Cardiac muscle cell (in vitro differentiated cells and primary cell): ENCODE results near the gene TBC1D14. TPM values are rescaled to one million over a fixed set of nuclear protein-coding genes. Genes with fewer than 3 reads are reported as not detected.

Experiments used
- DNase-seq, 2 donors: peaks; one replicate each; pipeline versions ENCODE4 v3.0.0 to v3.0.0-alpha.2; 2010 to 2017; ENCODE audit warnings: low read depth in 1 of 2, low spot score in 1 of 2
- H3K27ac ChIP-seq: fragments of 200-600 bp; sonication (generic); 2 replicates; pipeline ENCODE4 v1.5.1; 2016
- H3K27me3 ChIP-seq: fragments of 200-600 bp; sonication (generic); 2 replicates; pipeline ENCODE4 v1.6.0; 2016; ENCODE audit warnings: control low read depth
- H3K36me3 ChIP-seq: fragments of 200-600 bp; sonication (generic); 2 replicates; pipeline ENCODE4 v1.5.1; 2016; ENCODE audit warnings: control low read depth
- H3K4me1 ChIP-seq: fragments of 200-600 bp; sonication (generic); 2 replicates; pipeline ENCODE4 v1.8.1; 2017; ENCODE audit warnings: low read depth, mild to moderate bottlenecking, mixed run types
- H3K4me3 ChIP-seq: fragments of 200-600 bp; sonication (generic); 2 replicates; pipeline ENCODE4 v1.5.1; 2016; ENCODE audit warnings: mild to moderate bottlenecking
- H3K9me3 ChIP-seq: fragments of 200-600 bp; sonication (generic); 2 replicates; pipeline ENCODE4 v1.5.1; 2017; ENCODE audit warnings: low read depth, mild to moderate bottlenecking, control low read depth
- polyA plus RNA-seq: library from polyadenylated mRNA; unstranded; fragments of >200 nt; fragmentation: Nextera tagmentation; extraction: Ambion mirVana; gene quantifications from 2 replicates; pipeline ENCODE4 v1.2.1, GENCODE V29; 2016
- total RNA-seq: library from RNA; depleted of rRNA; stranded (reverse); fragments of >200 nt; gene quantifications from 2 replicates; pipeline ENCODE4 v1.2.3, GENCODE V29; 2016
- TF ChIP-seq, protein P1 (sequence below): IDR thresholded peaks from 2 replicates; pipeline ENCODE4 v1.5.1; 2012; ENCODE audit warnings: low read depth, mild to moderate bottlenecking, low read length

Gene TBC1D14
- total and polyA plus RNA-seq, 2 experiments from 2014 or later, result 30.5 to 41.8 TPM

DNA sequence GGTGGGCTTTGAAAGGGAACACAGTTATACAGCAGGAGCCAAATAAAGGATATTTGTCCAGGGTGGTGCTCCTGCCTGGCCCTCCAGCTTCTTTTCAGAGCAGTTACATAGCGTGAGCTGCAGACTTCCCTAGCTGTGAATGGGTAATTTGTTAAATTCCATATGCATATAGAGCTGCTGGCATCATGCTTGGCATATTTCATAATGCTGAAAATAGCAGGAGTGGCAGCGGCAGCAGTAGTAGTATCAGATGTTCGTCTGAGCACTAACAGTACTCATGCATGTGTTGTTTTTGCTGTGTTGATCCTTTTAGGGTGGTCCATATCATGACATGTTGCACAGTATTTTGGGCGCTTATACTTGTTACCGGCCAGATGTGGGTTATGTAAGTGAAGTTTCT, 99.9 kb downstream of the TBC1D14 start:
- DNase-seq, result no peak
- no peaks in the 10 kb centered on the region for H3K9me3 ChIP-seq
- TF ChIP-seq, protein P1, sequence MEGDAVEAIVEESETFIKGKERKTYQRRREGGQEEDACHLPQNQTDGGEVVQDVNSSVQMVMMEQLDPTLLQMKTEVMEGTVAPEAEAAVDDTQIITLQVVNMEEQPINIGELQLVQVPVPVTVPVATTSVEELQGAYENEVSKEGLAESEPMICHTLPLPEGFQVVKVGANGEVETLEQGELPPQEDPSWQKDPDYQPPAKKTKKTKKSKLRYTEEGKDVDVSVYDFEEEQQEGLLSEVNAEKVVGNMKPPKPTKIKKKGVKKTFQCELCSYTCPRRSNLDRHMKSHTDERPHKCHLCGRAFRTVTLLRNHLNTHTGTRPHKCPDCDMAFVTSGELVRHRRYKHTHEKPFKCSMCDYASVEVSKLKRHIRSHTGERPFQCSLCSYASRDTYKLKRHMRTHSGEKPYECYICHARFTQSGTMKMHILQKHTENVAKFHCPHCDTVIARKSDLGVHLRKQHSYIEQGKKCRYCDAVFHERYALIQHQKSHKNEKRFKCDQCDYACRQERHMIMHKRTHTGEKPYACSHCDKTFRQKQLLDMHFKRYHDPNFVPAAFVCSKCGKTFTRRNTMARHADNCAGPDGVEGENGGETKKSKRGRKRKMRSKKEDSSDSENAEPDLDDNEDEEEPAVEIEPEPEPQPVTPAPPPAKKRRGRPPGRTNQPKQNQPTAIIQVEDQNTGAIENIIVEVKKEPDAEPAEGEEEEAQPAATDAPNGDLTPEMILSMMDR, result no peak
- H3K36me3 ChIP-seq, result peaks cover 17% of the 10 kb centered on the region
- H3K27me3 ChIP-seq, result no peaks in the 10 kb centered on the region
- H3K27ac ChIP-seq, result no peak overlapping the region
- no peak overlapping the region for H3K4me3 ChIP-seq
- peaks cover 9% of the 10 kb centered on the region for H3K4me1 ChIP-seq

- Histone ChIP-seq H3K9me3 (no peaks in the 10 kb centered on the region), H3K4me1 (no peaks in the 10 kb centered on the region), H3K27me3 (no peaks in the 10 kb centered on the region), H3K4me3 (no peak overlapping the region), H3K36me3 (peaks cover 20% of the 10 kb centered on the region), H3K27ac (no peak overlapping the region)
- TF ChIP-seq, protein P1, result no peak
- no peak for DNase-seq
Measured at GRCh38 chr4:7013175-7013574, 103.5 kb downstream of the TBC1D14 start.

GRCh38 chr4:7014815-7015214, 105.2 kb downstream of the TBC1D14 start:
- no peaks in the 10 kb centered on the region for H3K9me3 ChIP-seq
- no peak overlapping the region for H3K27ac ChIP-seq
- no peak for DNase-seq
- H3K36me3 ChIP-seq, result peaks cover 17% of the 10 kb centered on the region
- TF ChIP-seq, protein P1, result no peak
- no peaks in the 10 kb centered on the region for H3K4me1 ChIP-seq
- H3K27me3 ChIP-seq, result no peaks in the 10 kb centered on the region
- no peak overlapping the region for H3K4me3 ChIP-seq

DNA sequence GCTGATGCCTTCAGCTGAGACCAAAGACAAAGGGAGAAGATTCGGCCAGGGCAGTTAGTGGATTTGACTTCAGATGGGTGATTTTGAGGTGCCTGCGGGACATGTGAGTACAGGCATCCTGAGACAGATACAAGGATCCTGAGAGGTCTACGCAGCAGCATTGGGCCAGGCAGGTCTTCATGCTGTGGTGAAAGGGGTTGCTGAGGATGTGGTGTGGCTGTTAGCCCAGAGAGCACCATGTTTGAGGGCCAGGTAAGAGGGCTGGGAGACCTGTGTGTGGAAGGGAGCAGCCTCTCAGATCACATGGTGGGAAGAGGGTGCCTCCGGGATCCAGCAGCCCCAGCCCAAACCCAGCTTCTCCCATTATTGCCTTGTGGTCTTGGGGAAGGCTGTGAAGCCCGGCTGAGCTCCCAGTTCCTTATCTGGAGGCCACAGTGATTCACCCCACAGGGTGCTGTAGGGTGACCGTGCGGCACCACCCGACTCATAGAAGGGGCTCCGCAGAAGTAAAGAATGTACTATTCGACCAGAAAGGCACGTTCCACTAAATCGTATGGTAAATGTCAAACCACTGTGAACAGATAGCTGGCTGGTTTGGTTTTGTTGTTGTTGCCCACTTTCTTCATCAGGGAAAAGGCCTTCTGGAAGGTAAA, 105.9 kb downstream of the TBC1D14 start:
- H3K4me1 ChIP-seq, result peaks cover 3% of the 10 kb centered on the region
- peak in 1 of 2 donors; percentile 66 for DNase-seq
- TF ChIP-seq, protein P1, result no peak
- H3K4me3 ChIP-seq, result no peak overlapping the region
- no peaks in the 10 kb centered on the region for H3K9me3 ChIP-seq
- H3K27me3 ChIP-seq, result no peaks in the 10 kb centered on the region
- peaks cover 17% of the 10 kb centered on the region for H3K36me3 ChIP-seq
- H3K27ac ChIP-seq, result peak overlapping the region; percentile 65

DNA sequence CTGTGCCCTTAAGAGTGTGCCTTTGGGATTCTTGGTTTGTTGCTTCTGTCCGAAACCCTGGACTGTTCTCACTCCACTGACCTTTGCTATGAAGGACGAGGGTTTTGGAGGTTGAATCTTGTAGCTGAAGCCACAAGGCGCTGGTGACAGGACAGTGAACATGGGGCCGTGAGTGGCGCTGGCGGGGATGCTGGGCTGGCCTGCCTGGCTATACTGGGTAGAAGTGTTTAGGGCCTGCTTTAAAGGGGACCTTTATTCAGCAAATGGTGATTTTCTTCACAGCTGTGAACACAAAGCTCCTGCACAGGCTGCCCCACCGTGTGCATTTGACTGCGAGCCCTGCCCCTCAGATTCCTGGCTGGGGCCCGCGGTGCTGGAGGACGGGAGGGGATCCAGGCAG, 106.5 kb downstream of the TBC1D14 start:
- peaks cover 17% of the 10 kb centered on the region for H3K36me3 ChIP-seq
- H3K4me1 ChIP-seq, result peaks cover 3% of the 10 kb centered on the region
- H3K9me3 ChIP-seq, result no peaks in the 10 kb centered on the region
- H3K4me3 ChIP-seq, result no peak overlapping the region
- H3K27ac ChIP-seq, result peak overlapping the region; percentile 65
- no peak for DNase-seq
- TF ChIP-seq, protein P1, result no peak
- no peaks in the 10 kb centered on the region for H3K27me3 ChIP-seq
